Left hindlimb (tissue), 1 donor: ENCODE measurements around the gene STARD13.
"Not testable (repeated sequence)": the region's sequence is repeated elsewhere in the genome, so short reads cannot be mapped to it uniquely, and the experiment has no call there.

Source experiments
- DNase-seq: peaks from one replicate; pipeline ENCODE4 v3.0.0-alpha.2; 2018

Gene STARD13

DNA sequence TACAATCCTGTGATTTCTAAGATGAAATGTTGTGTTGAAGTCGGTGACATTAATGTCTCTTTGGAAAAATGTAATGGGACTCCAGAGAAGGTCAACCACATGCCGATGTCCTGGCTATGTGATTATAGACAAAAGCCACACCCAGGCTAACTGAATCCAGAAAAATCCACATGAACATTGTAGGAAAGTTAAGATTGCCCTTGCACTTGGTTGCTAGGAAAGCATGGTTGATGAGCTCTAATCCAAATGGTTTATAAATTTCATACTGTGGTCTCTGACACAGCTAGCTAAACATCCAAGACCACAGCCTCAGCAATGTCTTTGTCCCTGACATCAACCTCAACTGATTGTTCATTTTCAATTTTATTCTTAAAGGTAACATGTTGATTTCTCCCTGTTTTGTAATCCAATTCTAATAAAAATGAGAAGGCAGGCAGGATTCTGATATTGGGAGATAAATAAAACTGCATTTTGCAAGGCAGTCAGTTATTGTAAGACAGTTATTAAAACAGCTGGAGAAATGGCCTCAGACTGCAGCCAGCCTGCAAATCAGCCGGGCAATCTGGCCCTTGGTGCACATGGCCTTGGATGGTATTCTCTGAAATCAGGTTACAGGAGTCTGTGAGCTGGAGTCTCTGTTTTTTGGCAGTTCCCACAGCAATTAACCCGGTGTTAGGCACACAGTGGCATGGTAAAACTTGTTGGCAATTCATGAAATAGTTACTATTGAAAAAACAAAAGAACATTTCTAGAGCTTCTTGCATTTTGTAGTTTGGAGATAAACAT is 93.9 kb downstream of the STARD13 start:
- no peak for DNase-seq

DNA sequence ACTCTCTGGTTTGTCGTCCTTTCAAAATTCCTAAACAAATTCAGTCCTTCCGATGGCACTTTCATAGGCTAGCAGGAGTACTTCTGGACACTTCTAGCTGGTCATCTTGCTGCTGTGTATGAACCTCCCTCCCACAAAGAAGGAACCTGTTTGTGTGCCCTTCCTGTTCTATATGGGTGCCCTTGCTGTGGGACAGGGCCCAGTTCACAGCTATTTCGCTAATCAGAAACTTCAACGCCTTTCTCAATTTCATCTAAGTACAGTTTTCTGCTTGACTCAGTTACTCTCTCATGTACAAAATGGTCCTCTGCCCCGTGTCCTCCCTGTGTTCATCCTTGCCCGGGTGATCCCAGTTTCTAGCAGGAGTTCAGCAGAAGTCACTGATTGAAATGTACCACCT is 96.1 kb downstream of the STARD13 start:
- no peak for DNase-seq

DNA sequence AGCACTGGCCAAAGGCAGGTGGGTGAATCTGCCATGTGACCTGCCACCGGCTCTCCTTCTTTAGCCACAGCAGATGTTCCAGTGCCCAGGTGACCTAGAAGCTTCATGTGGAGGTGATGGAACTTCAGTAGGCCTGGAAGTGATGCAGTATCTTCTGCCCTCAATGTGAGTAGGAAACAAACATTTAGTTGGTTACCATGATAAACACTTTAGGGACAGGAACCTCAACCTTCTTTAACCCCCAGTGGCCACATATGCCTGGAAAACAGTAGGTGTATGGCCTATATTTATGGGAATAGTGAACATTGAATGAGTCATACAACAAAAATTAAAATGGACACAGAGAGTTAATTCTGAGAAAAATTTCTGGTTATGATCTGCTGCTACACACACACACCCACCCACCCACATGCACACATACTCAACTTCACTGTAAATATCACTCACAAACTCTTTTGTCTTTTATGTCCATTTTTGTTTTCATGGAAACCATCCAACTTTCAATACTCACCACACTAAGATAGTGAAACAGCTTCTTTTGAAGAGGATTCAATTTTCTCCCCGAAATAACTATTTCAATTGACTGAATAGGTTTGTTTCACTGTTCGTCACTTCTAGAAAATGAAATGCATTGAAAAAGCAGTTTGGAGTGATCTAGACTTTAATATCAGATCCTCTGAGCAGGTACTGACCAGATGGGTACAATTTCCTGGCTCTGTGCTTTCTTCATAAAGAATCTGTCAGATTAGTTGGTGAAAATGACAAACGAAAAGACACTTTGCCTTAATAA is 97.3 kb downstream of the STARD13 start:
- no peak for DNase-seq

DNA sequence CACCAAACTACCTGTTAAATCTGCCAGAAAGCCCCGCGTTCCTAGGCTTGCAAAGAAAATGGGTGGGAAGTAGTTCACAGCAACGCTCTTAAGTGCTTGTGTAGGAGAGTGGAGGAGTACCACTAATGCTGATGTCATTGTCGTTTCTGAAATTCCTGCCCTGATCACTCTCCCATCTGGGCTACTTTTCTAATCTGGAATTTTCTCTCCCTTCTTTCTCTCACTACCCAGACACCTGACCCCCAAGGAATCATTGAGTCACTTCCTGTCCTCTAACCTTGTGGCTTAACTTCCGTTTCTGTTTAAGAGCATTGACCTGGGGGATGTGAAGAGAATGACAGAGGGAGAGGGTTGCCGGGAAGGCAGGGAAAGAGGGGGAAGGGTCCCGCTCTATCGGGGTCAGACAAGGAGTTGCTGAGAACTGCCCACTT is 98.7 kb downstream of the STARD13 start:
- DNase-seq = no peak

DNA sequence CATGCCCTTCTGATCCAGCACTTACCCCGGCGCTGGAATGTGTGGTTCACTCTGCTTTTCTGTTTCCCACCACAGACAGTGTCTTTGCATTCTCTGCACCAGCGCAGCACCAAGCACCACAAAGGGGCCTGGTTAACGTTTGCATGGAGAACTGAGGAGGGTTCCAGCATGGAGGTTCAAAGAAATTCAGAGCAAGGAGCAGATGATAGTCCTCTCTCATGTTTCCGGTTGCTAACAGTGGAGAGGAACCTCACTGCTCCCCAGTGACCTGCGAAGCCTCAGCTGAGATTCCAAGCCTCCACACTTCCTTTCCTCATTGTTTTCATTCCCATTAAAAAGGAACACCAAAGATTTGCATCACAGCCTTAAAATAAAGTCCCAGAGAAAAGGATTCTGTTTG is 99.7 kb downstream of the STARD13 start:
- no peak for DNase-seq

DNA sequence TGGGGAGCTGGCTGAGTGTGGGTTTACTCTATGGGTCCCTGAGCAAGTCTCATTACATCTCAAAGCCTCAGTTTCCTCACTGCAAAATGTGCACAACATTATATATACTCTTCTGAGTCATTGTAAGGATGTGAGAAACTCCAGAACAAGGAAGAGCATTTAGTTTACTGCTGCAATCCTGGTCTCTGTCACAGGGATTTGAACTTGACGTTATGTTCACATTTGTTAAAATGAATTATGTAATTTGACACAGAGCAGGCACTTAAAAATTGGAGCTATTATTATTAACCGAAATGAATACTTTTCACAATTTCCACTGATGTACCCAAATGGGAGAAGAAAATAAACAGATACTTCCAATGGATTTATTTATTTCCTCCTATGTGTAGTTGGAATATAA is 101.0 kb downstream of the STARD13 start:
- DNase-seq = no peak

DNA sequence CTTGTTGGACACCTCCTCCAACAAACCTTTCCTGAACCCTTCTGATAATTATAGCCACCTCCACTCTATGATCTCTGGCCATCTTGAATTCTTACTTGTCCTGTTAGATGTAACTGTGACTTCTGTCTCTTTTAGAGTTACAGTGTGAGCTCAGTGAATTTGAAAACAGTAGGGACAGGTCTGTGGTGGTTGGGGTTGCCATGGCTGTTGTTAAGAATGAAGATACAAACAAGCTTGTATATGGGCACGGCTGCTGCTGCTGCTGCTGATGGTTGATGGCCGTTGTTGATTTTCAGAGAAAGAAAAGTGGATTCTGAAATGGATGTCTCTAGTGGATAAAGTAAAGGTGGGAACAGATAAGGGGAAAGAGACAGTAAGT is 101.5 kb downstream of the STARD13 start:
- no peak for DNase-seq

DNA sequence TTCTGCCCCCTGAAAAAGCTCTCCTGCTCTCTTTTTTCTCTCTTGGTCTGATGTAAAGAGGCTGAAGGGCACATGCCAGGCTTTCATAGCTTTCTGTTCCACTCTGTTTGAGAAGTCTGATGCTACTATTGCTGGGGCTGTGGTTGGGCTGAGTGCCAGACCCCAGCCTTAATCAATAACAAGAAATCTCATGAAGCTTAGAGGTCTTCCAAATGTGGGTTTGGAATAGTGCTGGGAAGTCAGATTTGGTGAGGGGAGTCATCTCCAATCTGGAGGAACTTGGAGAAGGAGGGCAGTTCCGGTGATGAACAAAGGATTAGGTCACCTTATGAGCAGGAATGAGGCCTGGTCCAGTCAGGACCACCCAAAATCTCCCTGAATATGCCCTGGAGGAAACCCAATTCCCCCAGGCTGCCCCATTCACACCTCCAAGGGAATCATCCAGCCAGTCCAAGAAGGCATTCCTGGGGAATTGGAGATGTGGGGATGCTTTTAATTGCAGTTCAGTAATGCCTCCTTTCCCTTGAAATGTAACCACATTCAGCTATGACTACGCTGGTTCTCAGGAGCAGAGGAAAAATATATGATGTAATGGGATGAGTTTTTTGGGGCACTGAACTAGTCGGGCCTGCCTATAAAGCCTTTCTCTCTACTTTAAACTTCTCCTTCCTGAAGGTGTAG is 102.0 kb downstream of the STARD13 start:
- no peak for DNase-seq

DNA sequence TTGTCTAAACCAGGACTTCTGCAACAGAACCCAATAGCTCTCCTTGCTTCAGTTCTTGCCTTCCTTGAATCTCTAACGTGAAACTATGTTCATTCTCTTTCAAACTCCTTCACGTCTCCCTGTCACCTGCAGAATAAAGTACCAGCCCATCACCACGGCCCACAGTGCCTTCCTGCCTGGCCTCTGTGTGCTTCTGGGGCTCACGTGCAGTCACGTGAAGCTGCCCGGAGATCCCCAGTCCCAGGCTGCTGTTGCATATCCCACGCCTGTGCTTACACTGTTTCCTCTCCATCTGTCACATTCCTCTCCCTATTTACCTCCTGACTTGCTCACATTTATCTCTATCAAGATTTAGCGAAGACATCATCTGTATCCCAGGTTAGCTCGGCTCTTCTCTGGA is 102.8 kb downstream of the STARD13 start:
- DNase-seq = no peak

DNA sequence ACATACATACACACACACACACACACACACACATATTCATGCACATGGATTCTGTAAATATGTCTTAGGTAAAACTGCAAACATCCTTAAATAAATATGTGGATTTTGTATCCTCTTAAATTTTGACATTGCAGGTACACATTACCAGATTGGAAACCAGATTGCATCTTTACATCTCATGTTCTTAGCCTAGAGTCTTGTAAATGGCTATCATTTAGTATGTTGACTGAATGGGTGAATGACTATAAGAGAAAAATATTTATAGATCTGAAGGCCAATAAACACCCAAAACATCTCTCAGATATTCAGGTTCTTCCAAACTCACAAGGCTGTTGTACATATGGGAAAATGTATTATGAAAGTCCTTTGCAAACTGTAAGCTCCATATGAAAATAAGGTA is 104.3 kb downstream of the STARD13 start:
- DNase-seq = no peak

DNA sequence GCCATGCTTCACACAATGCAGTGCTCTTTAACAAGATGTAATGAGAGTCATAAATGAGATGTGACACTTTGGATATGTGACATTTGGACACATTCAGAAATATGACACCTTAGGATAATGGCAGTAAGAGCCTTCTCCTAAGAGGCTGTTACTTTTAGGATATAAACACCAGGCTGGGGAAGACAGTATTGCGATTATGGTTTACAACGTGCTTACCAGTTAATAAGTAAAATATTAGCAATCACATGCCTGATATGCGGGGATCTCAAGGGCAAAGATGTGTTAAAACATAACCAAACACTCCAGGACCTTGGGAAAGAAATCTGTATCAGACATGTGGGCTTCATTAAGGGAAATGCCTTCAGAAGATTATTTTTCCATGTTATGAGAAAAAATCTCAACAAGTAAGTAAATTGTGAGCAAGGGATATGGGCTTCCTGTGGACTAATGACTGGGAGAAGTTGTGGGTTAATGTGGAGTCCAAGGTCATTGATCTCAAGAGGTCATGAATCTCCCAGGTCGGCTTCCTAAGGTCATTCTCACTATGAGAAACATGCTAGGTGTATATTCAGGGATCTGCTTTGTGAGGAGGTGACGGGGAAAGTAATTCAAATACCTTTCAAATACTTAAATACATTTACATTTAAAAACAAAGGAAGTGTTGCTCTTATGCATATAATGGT is 105.3 kb downstream of the STARD13 start:
- DNase-seq = no peak

DNA sequence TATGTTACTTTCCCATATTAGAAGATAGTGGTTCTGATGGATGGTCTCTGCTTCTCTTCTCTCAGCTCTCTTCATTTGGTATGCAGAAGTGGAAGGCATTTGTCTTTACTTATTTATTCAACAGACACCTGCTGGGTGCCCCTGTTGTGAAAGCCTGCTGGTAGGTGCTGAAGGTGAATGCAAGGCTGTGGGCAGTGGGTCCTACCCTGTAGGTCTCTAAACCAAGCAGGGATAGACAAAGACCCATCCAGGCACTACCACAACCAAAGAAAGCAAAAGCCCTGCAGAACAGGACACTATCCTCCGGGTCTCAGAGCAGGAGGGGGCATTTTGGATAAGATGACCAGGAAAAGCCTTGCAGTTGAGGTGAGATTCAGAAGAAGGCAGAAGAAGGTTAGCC is 106.1 kb downstream of the STARD13 start:
- DNase-seq = no peak

DNA sequence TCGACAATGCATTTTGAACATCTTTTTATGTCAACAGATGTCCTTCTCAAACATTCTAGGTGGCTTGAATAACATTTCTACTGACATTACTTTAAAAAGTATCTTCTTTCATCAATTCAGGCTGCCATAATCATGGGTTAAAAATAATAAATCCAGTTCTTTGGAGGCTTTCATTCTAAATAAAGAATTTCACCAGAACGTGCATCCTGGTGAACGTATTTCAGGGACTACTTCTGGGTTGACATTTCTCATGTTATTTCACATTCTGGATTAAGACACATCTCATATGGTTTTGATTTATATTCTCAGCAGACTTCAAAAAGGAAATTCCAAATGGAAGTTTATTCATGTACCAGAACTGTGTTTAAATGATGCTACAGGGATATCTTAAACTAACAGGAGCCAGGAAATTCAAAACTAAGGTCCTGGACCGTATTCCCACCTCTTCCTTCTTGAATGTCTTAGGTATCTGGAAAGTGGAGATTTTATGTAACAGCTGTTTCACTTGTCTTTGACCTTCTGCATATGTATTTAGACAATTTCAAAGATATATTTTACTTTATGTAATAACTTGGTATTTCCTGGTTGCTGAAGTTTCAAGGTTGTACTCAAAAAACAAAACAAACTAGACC is 107.2 kb downstream of the STARD13 start:
- DNase-seq = no peak

DNA sequence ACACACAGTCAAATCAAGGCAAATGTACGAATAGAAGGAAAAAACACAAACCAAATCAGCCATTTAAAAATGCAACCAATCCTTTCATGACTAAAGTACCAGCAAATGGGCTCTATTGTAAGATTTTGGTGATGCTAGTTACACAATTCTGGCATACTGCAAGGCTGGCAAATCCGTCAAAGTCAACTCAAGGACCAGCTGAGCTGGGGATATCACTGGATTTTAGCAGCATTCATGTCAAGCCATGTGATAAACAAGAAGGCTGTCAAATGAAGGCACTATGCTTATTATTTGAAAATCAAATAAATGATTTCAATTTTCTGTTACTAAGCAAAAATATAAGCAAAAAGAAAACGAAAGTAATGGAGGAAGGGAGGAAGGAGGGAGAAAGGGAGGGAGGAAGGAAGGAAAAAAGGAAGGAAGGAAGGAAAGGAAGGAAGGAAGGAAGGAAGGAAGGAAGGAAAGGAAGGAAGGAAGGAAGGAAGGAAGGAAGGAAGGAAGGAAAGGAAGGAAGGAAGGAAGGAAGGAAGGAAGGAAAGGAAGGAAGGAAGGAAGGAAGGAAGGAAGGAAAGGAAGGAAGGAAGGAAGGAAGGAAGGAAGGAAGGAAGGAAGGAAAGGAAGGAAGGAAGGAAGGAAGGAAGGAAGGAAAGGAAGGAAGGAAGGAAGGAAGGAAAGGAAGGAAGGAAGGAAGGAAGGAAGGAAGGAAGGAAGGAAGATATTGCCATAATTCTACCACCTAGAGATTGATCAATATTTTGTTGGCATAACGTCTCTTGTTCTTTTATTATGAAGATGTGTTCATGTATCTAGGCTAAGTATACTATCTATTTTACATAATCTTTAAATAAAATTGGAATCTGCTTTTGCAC is 108.0 kb downstream of the STARD13 start:
- not testable (repeated sequence) for DNase-seq

DNA sequence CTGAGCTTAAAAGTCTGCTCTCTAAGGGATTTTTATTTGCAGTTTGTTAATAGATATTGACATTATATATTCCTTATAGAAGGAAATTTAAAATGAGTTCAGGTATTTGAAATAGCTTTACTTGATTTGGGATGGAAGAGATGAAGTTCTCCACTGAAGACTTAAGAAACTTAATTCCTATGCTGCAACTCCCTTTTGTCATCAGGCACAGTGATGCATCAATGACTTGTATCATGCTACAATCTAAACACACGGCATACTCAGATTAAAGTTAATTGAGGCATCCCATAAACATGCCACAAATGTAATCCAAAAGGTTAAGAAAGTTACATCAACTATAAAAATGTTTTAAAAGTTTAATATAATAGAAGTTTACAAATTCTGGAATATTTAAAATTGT is 109.0 kb downstream of the STARD13 start:
- DNase-seq = no peak

DNA sequence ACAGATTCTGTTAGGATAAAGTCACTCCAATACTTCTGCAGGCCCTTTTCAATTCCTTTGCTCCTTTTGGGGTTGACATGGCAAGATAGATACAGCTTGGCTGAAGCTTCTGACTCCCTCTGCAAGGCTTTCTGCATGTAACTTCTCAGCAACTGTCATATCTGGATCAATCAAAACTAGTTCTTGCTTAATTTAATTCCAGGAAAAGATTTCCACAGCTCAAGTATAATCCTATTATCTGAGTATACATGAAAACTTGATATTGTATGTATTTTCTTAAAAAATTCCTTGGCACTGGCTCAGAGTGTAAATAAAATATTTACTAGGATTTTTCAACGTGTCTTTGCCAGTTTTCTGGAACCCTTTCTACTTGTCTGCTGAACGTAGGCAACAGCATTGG is 109.6 kb downstream of the STARD13 start:
- no peak for DNase-seq

DNA sequence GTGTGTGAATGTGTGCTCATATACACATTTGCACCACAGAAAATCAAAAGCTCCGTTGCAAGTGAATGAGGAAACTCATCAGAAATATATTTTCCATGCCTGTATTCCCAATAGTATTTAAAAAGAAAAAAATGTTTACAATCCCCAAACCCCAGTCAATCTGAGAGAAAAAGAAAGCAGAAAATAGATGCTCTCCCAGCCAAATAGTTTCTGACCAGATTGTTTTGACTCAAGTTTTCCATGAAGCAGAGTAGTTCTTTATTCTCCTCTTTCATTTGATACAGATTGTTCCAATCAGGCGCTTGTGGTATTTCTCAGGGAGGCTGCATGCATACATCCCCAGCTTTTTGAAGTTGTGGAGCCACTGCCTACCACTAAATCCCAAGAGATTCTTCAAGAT is 110.6 kb downstream of the STARD13 start:
- DNase-seq = no peak

DNA sequence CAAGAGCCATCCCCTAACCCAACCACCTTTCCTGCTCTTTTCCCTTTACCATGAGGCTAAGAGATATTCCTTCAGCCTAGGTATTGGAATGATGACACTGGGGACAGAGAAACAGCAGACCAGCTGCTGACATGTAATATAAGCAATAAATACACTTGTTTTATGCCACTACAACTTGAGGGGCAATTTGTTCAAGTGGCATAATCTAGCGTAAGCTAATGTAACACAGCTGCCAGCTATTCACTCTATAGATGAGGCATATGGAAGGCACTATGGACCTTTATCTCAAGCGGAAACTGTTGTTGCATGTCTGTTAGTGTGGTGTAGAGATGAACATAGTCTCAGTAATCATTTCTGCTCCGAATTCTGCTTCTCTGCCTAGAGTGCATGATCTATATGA is 111.1 kb downstream of the STARD13 start:
- no peak for DNase-seq

DNA sequence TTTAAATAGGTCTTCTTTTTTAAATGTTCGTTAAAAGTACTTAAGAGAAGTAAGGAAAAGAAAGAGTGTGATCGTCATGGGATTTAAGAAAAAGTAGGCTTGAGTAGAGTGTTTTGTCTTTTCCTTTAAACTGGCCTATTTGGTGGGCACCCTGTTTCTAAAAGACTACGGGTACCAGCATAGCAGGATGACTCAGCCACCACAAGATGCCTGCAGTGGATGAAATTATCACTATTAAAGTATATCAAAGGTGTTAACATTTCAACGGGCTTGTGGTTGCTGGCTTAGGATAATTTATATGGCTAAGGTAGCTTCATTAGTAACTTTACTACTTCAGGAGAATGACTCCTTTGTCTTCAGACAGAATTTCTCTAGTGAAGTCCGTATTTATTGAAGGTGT is 112.6 kb downstream of the STARD13 start:
- DNase-seq = no peak

DNA sequence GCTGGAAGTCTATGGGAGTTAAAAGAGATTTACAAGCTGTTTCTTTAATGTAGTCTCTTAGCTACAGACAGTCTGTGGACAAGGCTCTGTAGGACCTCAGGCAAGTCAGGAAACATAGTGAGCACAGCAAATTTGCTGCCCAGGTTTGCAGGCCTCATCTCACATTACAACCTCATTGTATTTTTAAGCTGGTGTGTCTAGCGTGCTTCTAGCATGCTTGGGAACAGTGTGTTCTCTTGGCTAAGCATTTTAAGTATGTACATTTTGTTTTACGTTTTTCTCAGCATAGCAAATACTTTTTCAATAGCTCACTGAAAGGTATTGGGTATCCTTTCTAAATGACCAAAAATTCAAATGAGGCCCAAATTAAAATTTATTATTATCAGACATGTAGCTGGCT is 113.2 kb downstream of the STARD13 start:
- no peak for DNase-seq

DNA sequence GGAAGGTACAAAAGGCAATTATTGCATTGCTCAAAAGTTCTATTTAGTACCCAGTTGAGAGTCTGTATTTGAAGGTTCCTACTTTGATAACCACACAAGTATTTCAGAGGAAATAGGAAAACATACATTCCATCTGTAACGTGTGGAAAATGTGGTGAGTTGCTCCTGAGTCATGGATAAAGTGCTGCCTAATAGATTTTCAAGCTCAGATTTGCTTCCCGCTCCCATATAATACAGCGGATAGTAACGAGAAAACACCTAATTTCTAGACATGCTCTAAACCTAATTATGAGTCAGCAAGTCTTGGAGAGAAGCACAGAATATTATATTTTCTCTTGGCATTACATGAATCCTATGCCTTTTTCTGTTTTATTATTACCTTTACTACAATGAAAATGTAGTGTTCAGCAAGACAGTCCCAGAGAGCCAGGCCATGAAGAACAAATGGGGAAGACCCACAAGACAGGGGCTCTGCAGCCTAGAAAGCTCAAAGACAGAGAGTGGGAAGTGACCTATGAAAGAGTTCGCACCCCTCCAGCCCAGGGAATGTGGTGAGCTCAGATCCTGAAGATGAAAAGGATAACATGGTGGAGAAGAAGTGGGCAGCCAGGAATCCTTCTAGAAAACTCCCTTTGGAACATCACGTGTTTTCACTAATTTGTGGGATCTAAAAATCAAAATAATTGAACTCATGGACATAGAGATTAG is 116.1 kb downstream of the STARD13 start:
- DNase-seq = no peak
